Stimulated activated CD8-positive, alpha-beta memory T cell treated with anti-CD3 and anti-CD28 coated beads, Interleukin-4, amount 100 ng/mL, for 4 hours (primary cell): Measurements from ENCODE around the gene BAIAP2L2.
"Not testable (repeated sequence)": the region's sequence is repeated elsewhere in the genome, so short reads cannot be mapped to it uniquely, and the experiment has no call there.

ENCODE experiments used
- DNase-seq, 2 donors: peaks; one replicate each; pipeline ENCODE4 v3.0.0-alpha.2; 2020; ENCODE audit warnings: low read depth in 2 of 2, low spot score in 1 of 2

The BAIAP2L2 gene

GRCh38 chr22:38127869-38128268 is 17.4 kb upstream of the BAIAP2L2 start:
- DNase-seq, result no peak

GRCh38 chr22:38126928-38127668 is 16.6 kb upstream of the BAIAP2L2 start:
- no peak for DNase-seq

- DNase-seq, result no peak
These were observed 15.3 kb upstream of the BAIAP2L2 start for GRCh38 chr22:38125751-38126201.

GRCh38 chr22:38125038-38125610 is 14.6 kb upstream of the BAIAP2L2 start:
- no peak for DNase-seq

- no peak for DNase-seq
These were observed 13.9 kb upstream of the BAIAP2L2 start for GRCh38 chr22:38124236-38124974.

GRCh38 chr22:38122616-38123015 is 12.1 kb upstream of the BAIAP2L2 start:
- DNase-seq, result no peak

GRCh38 chr22:38120359-38121110 is 10.1 kb upstream of the BAIAP2L2 start:
- DNase-seq, result no peak

- not testable (repeated sequence) for DNase-seq
These were observed 8.3 kb upstream of the BAIAP2L2 start for GRCh38 chr22:38118747-38119146.

- DNase-seq, result no peak
These were observed 7.7 kb upstream of the BAIAP2L2 start for GRCh38 chr22:38118182-38118581.

- not testable (repeated sequence) for DNase-seq
These were observed 7.1 kb upstream of the BAIAP2L2 start for GRCh38 chr22:38117556-38117955.

- no peak for DNase-seq
These were observed 5.1 kb upstream of the BAIAP2L2 start for GRCh38 chr22:38115423-38116205.

- peak; percentile 42 to 43 for DNase-seq
These were observed 4.3 kb upstream of the BAIAP2L2 start for GRCh38 chr22:38114484-38115398.

- no peak for DNase-seq
These were observed 1.9 kb upstream of the BAIAP2L2 start for GRCh38 chr22:38112381-38112780.

GRCh38 chr22:38111925-38112355 is 1.5 kb upstream of the BAIAP2L2 start:
- no peak for DNase-seq

- DNase-seq, result no peak
These were observed 674 bp upstream of the BAIAP2L2 start for GRCh38 chr22:38110863-38111852.

- DNase-seq, result no peak
These were observed 998 bp downstream of the BAIAP2L2 start for GRCh38 chr22:38109371-38110001.

GRCh38 chr22:38108561-38109319 is 1.7 kb downstream of the BAIAP2L2 start:
- no peak for DNase-seq
